Heart left ventricle (tissue), 13 donors: Measurements from ENCODE around the gene RTP3.

Experiments
- CTCF ChIP-seq, 12 donors: fragments of 200-600 bp; sonication (generic) in 4 of 12; IDR thresholded peaks; one replicate each; pipeline versions ENCODE4 v1.5.0 to v1.8.0; 2018 to 2022; ENCODE audit warnings: antibody characterized with exemption in 12 of 12, mild to moderate bottlenecking in 5 of 12
- POLR2A ChIP-seq, 2 donors: fragments of 450-650 bp; IDR thresholded peaks; one replicate each; pipeline ENCODE4 v1.6.1; 2017; ENCODE audit warnings: antibody characterized with exemption in 2 of 2, mild to moderate bottlenecking in 2 of 2, moderate library complexity in 2 of 2
- donor health status: ischemic (EF 13 %, LVEDD 7.1; RV severe dilation, severe dysfunction).
- donor health status: DM: no; HTN: yes; CAD: no.
- donor health status: DM: no; HTN: no; CAD: no.
- donor health status: ischemic (EF 25% LVEDD 6.9; RV normal size, moderate dysfunction).
- donor health status: ischemic (EF 25% LVEDD 5.7; RV mildly dilated, moderate dysfunction).
- donor health status: ischemic (EF 35%, LVEDD 5.7; RV mildly dilated, moderate dysfunction).
- donor health status: nonischemic (EF 11% LVEDD 7.7; RV severe dilation, severe dysfunction).
- donor health status: DM: yes; HTN: yes; CAD: no.
- donor health status: PGD.
- donor health status: ischemic (EF 29% LVEDD 5.4; RV normal size, mild dysfunction).
- donor health status: nonischemic (EF 23%, LVEDD 6.1; RV moderate dilation, normal function).

GRCh38 chr3:46482632-46483350, 15.0 kb upstream of the RTP3 start:
- TF ChIP-seq CTCF (IDR thresholded peaks at IDR 0.05) (no peak), POLR2A (IDR thresholded peaks at IDR 0.05) (no peak)
